Smooth muscle cell (in vitro differentiated cells): ENCODE data around the gene PIP5K1A. TPM values are rescaled to one million over a fixed set of nuclear protein-coding genes. Genes with fewer than 3 reads are reported as not detected.

Experiments
- DNase-seq: peaks from one replicate; lab custom pipeline; 2025; ENCODE audit not compliant: unreplicated experiment; lab: John Stamatoyannopoulos, UW
- H2AFZ ChIP-seq: fragments of 200-600 bp; sonication (generic); 2 replicates; pipeline ENCODE4 v1.6.0; 2016; ENCODE audit warnings: antibody characterized with exemption, low read depth, mild to moderate bottlenecking
- H3F3A ChIP-seq: fragments of 200-600 bp; sonication (generic); 2 replicates; pipeline ENCODE4 v1.6.0; 2017; ENCODE audit warnings: antibody characterized with exemption, low read depth
- H3K27ac ChIP-seq: fragments of 200-600 bp; sonication (generic); 2 replicates; pipeline ENCODE4 v1.5.1; 2016; ENCODE audit warnings: low read depth, mild to moderate bottlenecking
- H3K27me3 ChIP-seq: fragments of 200-600 bp; sonication (generic); 2 replicates; pipeline ENCODE4 v1.6.1; 2016; ENCODE audit warnings: low read depth, mild to moderate bottlenecking
- H3K36me3 ChIP-seq: fragments of 200-600 bp; sonication (generic); 2 replicates; pipeline ENCODE4 v1.5.1; 2016; ENCODE audit warnings: low read depth
- H3K4me1 ChIP-seq: fragments of 200-600 bp; sonication (generic); 2 replicates; pipeline ENCODE4 v1.5.1; 2016; ENCODE audit warnings: low read depth
- H3K4me2 ChIP-seq: fragments of 200-600 bp; sonication (generic); 2 replicates; pipeline ENCODE4 v1.6.0; 2016; ENCODE audit warnings: mild to moderate bottlenecking
- H3K4me3 ChIP-seq: fragments of 200-600 bp; sonication (generic); 2 replicates; pipeline ENCODE4 v1.5.1; 2016; ENCODE audit warnings: mild to moderate bottlenecking
- H3K79me2 ChIP-seq: fragments of 200-600 bp; sonication (generic); 2 replicates; pipeline ENCODE4 v1.6.0; 2016; ENCODE audit warnings: low read depth, mild to moderate bottlenecking
- H3K9ac ChIP-seq: fragments of 200-600 bp; sonication (generic); 2 replicates; pipeline ENCODE4 v1.6.0; 2016; ENCODE audit warnings: low read depth
- H3K9me3 ChIP-seq: fragments of 200-600 bp; sonication (generic); replicated peaks from 2 replicates; pipeline ENCODE4 v1.5.1; 2016; ENCODE audit warnings: low read depth
- H4K20me1 ChIP-seq: fragments of 200-600 bp; sonication (generic); 2 replicates; pipeline ENCODE4 v1.6.0; 2016; ENCODE audit warnings: low read depth
- WGBS: methylation state at CpG from one replicate; pipeline ENCODE4 v1.1.7; 2016; ENCODE audit warnings: low lambda C conversion rate; 5-methylcytosine and 5-hydroxymethylcytosine counted together
- polyA plus RNA-seq: library from polyadenylated mRNA; unstranded; fragments of >200 nt; fragmentation: Nextera tagmentation; extraction: Ambion mirVana; gene quantifications from 2 replicates; pipeline ENCODE4 v1.2.1, GENCODE V29; 2016
- total RNA-seq: library from RNA; depleted of rRNA; stranded (reverse); fragments of >200 nt; gene quantifications from 2 replicates; pipeline ENCODE4 v1.2.3, GENCODE V29; 2014
- TF ChIP-seq, protein P1 (sequence below): fragments of 200-600 bp; sonication (generic); IDR thresholded peaks from 2 replicates; pipeline ENCODE4 v1.5.1; 2017; ENCODE audit warnings: borderline replicate concordance, mild to moderate bottlenecking, antibody characterized with exemption; ENCODE audit not compliant: insufficient read depth, poor library complexity, severe bottlenecking

PIP5K1A gene
- total and polyA plus RNA-seq, 2 experiments from 2014 or later = 24.1 to 78.2 TPM

DNA sequence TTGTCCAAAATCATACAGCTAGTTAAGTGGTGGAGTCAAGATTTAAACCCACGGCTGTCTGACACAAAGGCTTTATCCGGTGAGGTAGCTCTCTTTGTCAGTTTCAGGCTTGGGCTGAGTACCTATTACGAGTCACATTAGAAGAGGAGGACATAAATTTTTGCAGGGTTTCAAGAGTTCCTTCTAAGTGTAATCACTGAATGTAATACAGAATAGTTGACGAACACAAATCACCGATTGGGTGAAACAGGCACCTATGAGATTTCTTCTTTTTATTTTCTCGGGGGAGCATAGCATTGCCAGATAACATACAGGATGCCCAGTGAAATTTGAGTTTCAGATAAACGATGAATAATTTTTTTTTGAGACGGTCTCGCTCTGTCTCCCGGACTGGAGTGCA, 57.0 kb downstream of the PIP5K1A start:
- Histone ChIP-seq H4K20me1 (peaks cover 25% of the 10 kb centered on the region), H3K4me2 (peak overlapping the region; percentile 99), H3K27ac (peak overlapping the region; percentile 91), H3K9me3 (no peaks in the 10 kb centered on the region), H2AFZ (peak overlapping the region; percentile 99), H3K79me2 (peaks cover 62% of the 10 kb centered on the region), H3K36me3 (no peaks in the 10 kb centered on the region), H3K4me1 (peaks cover 9% of the 10 kb centered on the region), H3K9ac (peak overlapping the region; percentile 94), H3K27me3 (no peaks in the 10 kb centered on the region), H3K4me3 (peak overlapping the region; percentile 81), H3F3A (peaks cover 1% of the 10 kb centered on the region)
- 56% methylated on average over 10 of the region's 10 CpGs for WGBS
- DNase-seq = no peak
- TF ChIP-seq, protein P1, sequence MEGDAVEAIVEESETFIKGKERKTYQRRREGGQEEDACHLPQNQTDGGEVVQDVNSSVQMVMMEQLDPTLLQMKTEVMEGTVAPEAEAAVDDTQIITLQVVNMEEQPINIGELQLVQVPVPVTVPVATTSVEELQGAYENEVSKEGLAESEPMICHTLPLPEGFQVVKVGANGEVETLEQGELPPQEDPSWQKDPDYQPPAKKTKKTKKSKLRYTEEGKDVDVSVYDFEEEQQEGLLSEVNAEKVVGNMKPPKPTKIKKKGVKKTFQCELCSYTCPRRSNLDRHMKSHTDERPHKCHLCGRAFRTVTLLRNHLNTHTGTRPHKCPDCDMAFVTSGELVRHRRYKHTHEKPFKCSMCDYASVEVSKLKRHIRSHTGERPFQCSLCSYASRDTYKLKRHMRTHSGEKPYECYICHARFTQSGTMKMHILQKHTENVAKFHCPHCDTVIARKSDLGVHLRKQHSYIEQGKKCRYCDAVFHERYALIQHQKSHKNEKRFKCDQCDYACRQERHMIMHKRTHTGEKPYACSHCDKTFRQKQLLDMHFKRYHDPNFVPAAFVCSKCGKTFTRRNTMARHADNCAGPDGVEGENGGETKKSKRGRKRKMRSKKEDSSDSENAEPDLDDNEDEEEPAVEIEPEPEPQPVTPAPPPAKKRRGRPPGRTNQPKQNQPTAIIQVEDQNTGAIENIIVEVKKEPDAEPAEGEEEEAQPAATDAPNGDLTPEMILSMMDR = no peak

DNA sequence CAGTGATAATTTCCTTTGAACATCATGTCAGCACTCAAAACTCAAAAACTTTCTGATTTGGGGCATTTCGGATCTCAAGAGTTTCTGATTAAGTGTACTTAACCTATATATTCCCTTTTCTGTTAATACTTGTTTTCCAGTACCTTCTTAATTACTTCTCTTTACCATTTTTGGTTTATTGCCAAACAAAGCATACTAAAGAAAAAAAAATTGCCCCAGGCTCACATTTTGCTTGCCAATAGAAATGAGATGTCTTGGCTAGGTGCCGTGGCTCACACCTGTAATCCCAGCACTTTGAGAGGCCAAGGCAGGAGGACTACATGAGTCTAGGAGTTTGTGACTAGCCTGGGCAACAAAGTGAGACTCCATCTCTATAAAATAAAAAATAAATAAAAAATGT, 61.0 kb downstream of the PIP5K1A start:
- H3K4me3 ChIP-seq = no peak overlapping the region
- H3K27ac ChIP-seq = no peak overlapping the region
- no peaks in the 10 kb centered on the region for H3F3A ChIP-seq
- peaks cover 9% of the 10 kb centered on the region for H3K4me1 ChIP-seq
- H3K9me3 ChIP-seq = no peaks in the 10 kb centered on the region
- H2AFZ ChIP-seq = no peak overlapping the region
- WGBS = 94% methylated on average over 2 of the region's 2 CpGs
- no peak for DNase-seq
- no peak overlapping the region for H3K9ac ChIP-seq
- TF ChIP-seq, protein P1 = no peak
- peaks cover 51% of the 10 kb centered on the region for H4K20me1 ChIP-seq
- peaks cover 1% of the 10 kb centered on the region for H3K36me3 ChIP-seq
- H3K27me3 ChIP-seq = no peaks in the 10 kb centered on the region
- H3K79me2 ChIP-seq = peaks cover 71% of the 10 kb centered on the region
- H3K4me2 ChIP-seq = no peak overlapping the region

DNA sequence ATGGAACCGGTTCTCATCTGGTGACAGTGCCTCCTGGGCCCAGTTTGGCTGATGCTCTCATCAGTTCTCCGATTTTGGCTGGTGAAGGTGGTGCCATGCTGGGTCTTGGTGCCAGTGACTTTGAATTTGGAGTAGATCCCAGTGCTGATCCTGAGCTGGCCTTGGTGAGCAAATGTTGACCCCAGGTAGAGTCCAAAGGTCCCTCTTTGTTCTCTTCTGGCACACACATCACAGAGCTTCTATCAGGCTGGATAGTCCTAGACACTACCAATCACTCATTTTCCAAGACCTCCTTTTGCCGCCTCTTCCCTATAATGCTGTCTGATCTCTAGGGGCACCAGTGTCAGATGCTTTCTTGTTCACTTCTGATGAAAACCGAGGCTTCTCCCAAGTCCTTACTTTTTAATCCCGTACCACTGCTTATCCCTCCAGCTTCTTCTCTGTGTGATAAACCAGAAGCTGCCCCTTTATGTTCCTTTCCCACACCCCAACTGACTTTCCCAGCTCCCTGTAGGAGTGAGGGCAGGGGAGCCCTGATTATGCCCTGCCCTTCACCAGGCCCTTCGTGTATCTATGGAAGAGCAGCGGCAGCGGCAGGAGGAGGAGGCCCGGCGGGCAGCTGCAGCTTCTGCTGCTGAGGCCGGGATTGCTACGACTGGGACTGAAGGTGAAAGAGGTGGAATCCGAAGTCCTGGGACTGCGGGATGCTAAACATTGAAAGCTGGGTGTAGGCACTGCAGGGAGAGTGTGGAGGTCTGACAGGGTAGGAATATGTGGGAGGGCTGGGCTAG, 67.3 kb downstream of the PIP5K1A start:
- Histone ChIP-seq H3K79me2 (peaks cover 10% of the 10 kb centered on the region), H3K9ac (no peak overlapping the region), H3K4me3 (no peak overlapping the region), H3F3A (no peaks in the 10 kb centered on the region), H4K20me1 (peaks cover 23% of the 10 kb centered on the region), H3K27ac (no peak overlapping the region), H3K4me1 (no peaks in the 10 kb centered on the region), H3K4me2 (no peak overlapping the region), H3K36me3 (peaks cover 12% of the 10 kb centered on the region), H3K9me3 (no peaks in the 10 kb centered on the region), H2AFZ (no peak overlapping the region), H3K27me3 (no peaks in the 10 kb centered on the region)
- WGBS = 91% methylated on average over 14 of the region's 14 CpGs
- TF ChIP-seq, protein P1 = no peak
- DNase-seq = no peak

DNA sequence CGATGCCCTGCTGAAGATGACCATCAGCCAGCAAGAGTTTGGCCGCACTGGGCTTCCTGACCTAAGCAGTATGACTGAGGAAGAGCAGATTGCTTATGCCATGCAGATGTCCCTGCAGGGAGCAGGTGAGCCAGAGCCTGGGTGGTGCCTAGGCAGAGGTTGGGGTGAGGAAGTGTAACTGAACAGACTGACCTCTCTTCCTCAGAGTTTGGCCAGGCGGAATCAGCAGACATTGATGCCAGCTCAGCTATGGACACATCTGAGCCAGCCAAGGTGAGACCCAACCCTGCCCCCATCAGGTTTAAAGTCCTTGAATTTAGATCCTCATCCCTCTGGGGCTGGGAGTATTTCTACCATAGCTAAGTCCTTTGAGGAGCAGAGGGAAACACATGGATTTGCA, 68.0 kb downstream of the PIP5K1A start:
- TF ChIP-seq, protein P1 = no peak
- Histone ChIP-seq H2AFZ (no peak overlapping the region), H3K4me2 (no peak overlapping the region), H3K4me3 (no peak overlapping the region), H3K4me1 (no peaks in the 10 kb centered on the region), H4K20me1 (peaks cover 18% of the 10 kb centered on the region), H3F3A (no peaks in the 10 kb centered on the region), H3K79me2 (peaks cover 6% of the 10 kb centered on the region), H3K36me3 (peaks cover 12% of the 10 kb centered on the region), H3K9me3 (no peaks in the 10 kb centered on the region), H3K9ac (no peak overlapping the region), H3K27ac (no peak overlapping the region), H3K27me3 (no peaks in the 10 kb centered on the region)
- 94% methylated on average over 3 of the region's 3 CpGs for WGBS
- no peak for DNase-seq
